Measurements from ENCODE around the gene SPECC1.
A peak's percentile ranks its signal among the peaks of the same experiment; 100 is the strongest.
"Not testable (repeated sequence)": the region's sequence is repeated elsewhere in the genome, so short reads cannot be mapped to it uniquely, and the experiment has no call there.

Gene SPECC1

GRCh38 chr17:20009302-20010098, at the start of gene SPECC1:
SPECC1 (plus strand) TSS chr17:20009359; CDS start chr17:20096652, 87,293 bp downstream.
- peak; percentile 84 for TF ChIP-seq CTCF (IDR thresholded peaks at IDR 0.05; ENCODE audit: extremely low read depth, missing control alignments)
- peak; percentile 96 for DNase-seq (ENCODE audit: low spot score)

DNA sequence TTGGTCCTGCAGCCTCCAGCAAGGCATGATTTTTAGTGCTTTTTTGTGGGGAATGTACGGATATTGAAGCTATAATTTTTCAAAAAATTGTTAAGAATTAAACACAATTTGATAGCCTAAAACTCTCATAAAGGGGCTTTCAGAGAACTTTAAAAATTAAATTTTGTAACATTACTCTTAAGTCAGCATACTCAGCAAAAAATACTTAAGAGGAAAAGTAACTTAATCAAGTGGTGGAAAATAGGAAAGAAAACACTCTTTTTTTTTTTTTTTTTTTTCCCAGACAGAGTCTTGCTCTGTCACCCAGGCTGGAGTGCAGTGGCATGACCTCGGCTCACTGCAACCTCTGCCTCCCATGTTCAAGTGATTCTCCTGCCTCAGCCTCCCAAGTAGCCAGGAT, 46.2 kb upstream of the SPECC1 start:
- not testable (repeated sequence) for DNase-seq (ENCODE audit: low spot score)

DNA sequence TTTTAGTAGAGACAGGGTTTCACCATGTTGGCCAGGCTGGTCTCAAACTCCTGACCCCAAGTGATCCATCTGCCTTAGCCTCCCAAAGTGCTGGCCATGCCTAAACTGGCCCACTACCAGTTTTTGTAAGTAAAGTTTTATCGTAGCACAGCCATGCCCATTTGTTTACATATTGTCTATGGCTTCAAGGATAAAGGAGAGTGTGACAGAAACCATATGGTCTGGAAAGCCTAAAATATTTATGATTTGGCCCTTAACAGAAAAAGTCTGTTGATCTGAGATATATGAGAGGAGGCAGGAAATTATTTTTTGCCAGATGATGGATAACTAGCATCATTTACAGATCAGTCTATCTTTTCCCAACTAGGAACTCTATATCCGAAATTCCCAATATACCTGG, 36.0 kb upstream of the SPECC1 start:
- no peak for DNase-seq (ENCODE audit: low spot score)
- no peak for TF ChIP-seq CTCF (IDR thresholded peaks at IDR 0.05; ENCODE audit: extremely low read depth, missing control alignments)

DNA sequence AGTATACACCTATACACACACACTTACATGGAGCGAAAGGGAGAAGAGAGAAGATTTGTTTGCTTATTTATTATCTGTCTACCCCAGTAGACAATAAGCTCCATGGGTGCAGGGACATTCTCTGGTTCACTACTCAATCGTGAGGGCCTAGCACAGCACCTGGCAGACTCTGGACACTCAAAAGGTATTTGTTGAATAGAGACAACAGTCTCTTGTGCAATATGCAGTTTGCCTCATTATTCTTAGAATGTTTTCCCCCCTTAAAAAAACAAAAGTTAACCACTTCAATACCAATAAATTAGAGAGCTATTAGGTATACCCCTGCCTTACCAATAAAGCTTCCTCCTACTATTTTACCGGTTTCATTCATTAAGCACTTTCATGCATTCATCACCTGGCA, 33.6 kb upstream of the SPECC1 start:
- no peak for TF ChIP-seq CTCF (IDR thresholded peaks at IDR 0.05; ENCODE audit: extremely low read depth, missing control alignments)
- no peak for DNase-seq (ENCODE audit: low spot score)

GRCh38 chr17:19977293-19978208, 31.6 kb upstream of the SPECC1 start, which contains the start of gene AKAP10:
AKAP10 (minus strand) TSS chr17:19977828; CDS start chr17:19977679, 149 bp downstream.
- TF ChIP-seq CTCF (IDR thresholded peaks at IDR 0.05; ENCODE audit: extremely low read depth, missing control alignments), result no peak
- peak; percentile 97 for DNase-seq (ENCODE audit: low spot score)

- peak; percentile 73 for DNase-seq (ENCODE audit: low spot score)
- no peak for TF ChIP-seq CTCF (IDR thresholded peaks at IDR 0.05; ENCODE audit: extremely low read depth, missing control alignments)
Observed at GRCh38 chr17:19978209-19978802, 30.9 kb upstream of the SPECC1 start.

DNA sequence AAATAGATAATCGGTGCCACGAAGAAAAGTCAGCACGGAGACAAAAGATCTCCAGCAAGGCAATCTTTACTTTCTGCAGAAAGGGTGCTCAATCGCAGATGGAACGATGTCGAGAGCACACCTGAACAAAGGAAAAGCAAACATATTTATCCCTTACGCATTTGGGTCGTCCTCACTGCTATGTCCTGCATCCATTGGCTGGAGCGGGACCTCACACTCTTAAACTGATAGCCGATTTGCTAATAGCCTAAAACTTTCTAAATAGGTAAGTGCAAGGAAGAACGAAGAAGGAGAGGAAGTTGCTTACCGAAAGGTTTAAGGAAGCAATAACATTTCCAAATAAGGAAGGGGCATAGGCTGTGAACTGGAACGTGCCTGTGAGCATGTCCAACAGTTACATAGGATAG, 30.4 kb upstream of the SPECC1 start:
- no peak for DNase-seq (ENCODE audit: low spot score)
- no peak for TF ChIP-seq CTCF (IDR thresholded peaks at IDR 0.05; ENCODE audit: extremely low read depth, missing control alignments)

All from GM20000 (cell line).